Measurements from ENCODE around the gene BCKDHA. TPM values are rescaled to one million over a fixed set of nuclear protein-coding genes. Genes with fewer than 3 reads are reported as not detected.

BCKDHA gene
- polyA plus RNA-seq, 1 donor from 2014 or later: 51.9 TPM

- Histone ChIP-seq H3K4me3 (ENCODE audit: low read length) (no peak overlapping the region), H3K9me2 (ENCODE audit: insufficient read depth, low read length) (no peaks in the 10 kb centered on the region), H3K79me2 (replicated peaks; ENCODE audit: insufficient read depth, low read length) (no peaks in the 10 kb centered on the region), H3K4me2 (ENCODE audit: low read length) (no peak overlapping the region), H3K36me3 (ENCODE audit: insufficient read depth, low read length) (no peaks in the 10 kb centered on the region), H3K9me3 (ENCODE audit: low read length) (no peaks in the 10 kb centered on the region), H4K20me1 (ENCODE audit: insufficient read depth) (no peaks in the 10 kb centered on the region), H3K9ac (ENCODE audit: low read length) (no peak overlapping the region), H3F3A (ENCODE audit: insufficient read depth, low read length, poor library complexity, severe bottlenecking) (no peaks in the 10 kb centered on the region), H3K27ac (ENCODE audit: low read length) (no peak overlapping the region), H3K27me3 (ENCODE audit: insufficient read depth, low read depth, low read length) (peaks cover 3% of the 10 kb centered on the region), H2AFZ (ENCODE audit: low read depth, low read length) (no peak overlapping the region)
- TF ChIP-seq MXI1 (conservative IDR thresholded peaks at IDR 0.05; ENCODE audit: poor library complexity, severe bottlenecking): no peak
- TF ChIP-seq, protein P1, sequence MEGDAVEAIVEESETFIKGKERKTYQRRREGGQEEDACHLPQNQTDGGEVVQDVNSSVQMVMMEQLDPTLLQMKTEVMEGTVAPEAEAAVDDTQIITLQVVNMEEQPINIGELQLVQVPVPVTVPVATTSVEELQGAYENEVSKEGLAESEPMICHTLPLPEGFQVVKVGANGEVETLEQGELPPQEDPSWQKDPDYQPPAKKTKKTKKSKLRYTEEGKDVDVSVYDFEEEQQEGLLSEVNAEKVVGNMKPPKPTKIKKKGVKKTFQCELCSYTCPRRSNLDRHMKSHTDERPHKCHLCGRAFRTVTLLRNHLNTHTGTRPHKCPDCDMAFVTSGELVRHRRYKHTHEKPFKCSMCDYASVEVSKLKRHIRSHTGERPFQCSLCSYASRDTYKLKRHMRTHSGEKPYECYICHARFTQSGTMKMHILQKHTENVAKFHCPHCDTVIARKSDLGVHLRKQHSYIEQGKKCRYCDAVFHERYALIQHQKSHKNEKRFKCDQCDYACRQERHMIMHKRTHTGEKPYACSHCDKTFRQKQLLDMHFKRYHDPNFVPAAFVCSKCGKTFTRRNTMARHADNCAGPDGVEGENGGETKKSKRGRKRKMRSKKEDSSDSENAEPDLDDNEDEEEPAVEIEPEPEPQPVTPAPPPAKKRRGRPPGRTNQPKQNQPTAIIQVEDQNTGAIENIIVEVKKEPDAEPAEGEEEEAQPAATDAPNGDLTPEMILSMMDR (IDR thresholded peaks at IDR 0.05; ENCODE audit: poor library complexity, severe bottlenecking): peak; percentile 87
- peak; percentile 73 for TF ChIP-seq RAD21 (conservative IDR thresholded peaks at IDR 0.05)
- peak; percentile 90 for TF ChIP-seq SMC3 (conservative IDR thresholded peaks at IDR 0.05; ENCODE audit: poor library complexity)
- TF ChIP-seq TAF1 (IDR thresholded peaks at IDR 0.05; ENCODE audit: low read depth): no peak
Measured at GRCh38 chr19:41449079-41449864, 51.7 kb downstream of the BCKDHA start.

DNA sequence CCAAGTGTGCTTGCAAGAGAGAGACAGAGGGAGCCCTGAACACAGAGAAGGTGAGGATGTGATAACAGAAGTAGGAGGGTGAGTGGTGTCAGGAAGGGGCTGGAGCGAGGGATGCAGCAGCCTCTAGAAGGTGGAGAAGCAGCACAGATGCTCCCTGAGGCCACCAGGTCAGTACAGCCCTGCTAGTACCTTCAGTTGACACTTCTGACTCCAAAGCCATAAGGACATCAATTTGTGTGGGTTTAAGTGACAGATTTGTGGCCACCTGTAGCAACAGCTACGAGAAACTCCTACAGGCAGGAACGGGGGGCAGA is 52.2 kb downstream of the BCKDHA start:
- no peak overlapping the region for H2AFZ ChIP-seq (ENCODE audit: low read depth, low read length)
- peaks cover 3% of the 10 kb centered on the region for H3K27me3 ChIP-seq (ENCODE audit: insufficient read depth, low read depth, low read length)
- H3K36me3 ChIP-seq (ENCODE audit: insufficient read depth, low read length): no peaks in the 10 kb centered on the region
- no peaks in the 10 kb centered on the region for H3K79me2 ChIP-seq (replicated peaks; ENCODE audit: insufficient read depth, low read length)
- H4K20me1 ChIP-seq (ENCODE audit: insufficient read depth): no peaks in the 10 kb centered on the region
- H3K9me3 ChIP-seq (ENCODE audit: low read length): no peaks in the 10 kb centered on the region
- no peak overlapping the region for H3K9ac ChIP-seq (ENCODE audit: low read length)
- H3K4me2 ChIP-seq (ENCODE audit: low read length): no peak overlapping the region
- H3K27ac ChIP-seq (ENCODE audit: low read length): no peak overlapping the region
- TF ChIP-seq MXI1 (conservative IDR thresholded peaks at IDR 0.05; ENCODE audit: poor library complexity, severe bottlenecking) (no peak), EZH2 (IDR thresholded peaks at IDR 0.05; ENCODE audit: borderline replicate concordance, insufficient read depth, low read length, poor library complexity, severe bottlenecking) (no peak), POLR2AphosphoS5 (IDR thresholded peaks at IDR 0.05) (no peak), SMC3 (conservative IDR thresholded peaks at IDR 0.05; ENCODE audit: poor library complexity) (no peak)
- no peaks in the 10 kb centered on the region for H3K9me2 ChIP-seq (ENCODE audit: insufficient read depth, low read length)
- no peaks in the 10 kb centered on the region for H3F3A ChIP-seq (ENCODE audit: insufficient read depth, low read length, poor library complexity, severe bottlenecking)
- no peak overlapping the region for H3K4me3 ChIP-seq (ENCODE audit: low read length)

GRCh38 chr19:41452584-41453275 is 55.1 kb downstream of the BCKDHA start:
- H2AFZ ChIP-seq (ENCODE audit: low read depth, low read length): no peak overlapping the region
- H3K9me2 ChIP-seq (ENCODE audit: insufficient read depth, low read length): no peaks in the 10 kb centered on the region
- no peak for TF ChIP-seq POLR2AphosphoS5 (IDR thresholded peaks at IDR 0.05)
- TF ChIP-seq, protein P1 (IDR thresholded peaks at IDR 0.05; ENCODE audit: poor library complexity, severe bottlenecking): no peak
- TF ChIP-seq SMC3 (conservative IDR thresholded peaks at IDR 0.05; ENCODE audit: poor library complexity): no peak
- no peak for TF ChIP-seq EZH2 (IDR thresholded peaks at IDR 0.05; ENCODE audit: borderline replicate concordance, insufficient read depth, low read length, poor library complexity, severe bottlenecking)
- no peak for TF ChIP-seq MXI1 (conservative IDR thresholded peaks at IDR 0.05; ENCODE audit: poor library complexity, severe bottlenecking)
- no peak for TF ChIP-seq EP300 (conservative IDR thresholded peaks at IDR 0.05; ENCODE audit: poor library complexity, severe bottlenecking)
- TF ChIP-seq REST (IDR thresholded peaks at IDR 0.05; ENCODE audit: borderline replicate concordance): no peak
- TF ChIP-seq RAD21 (conservative IDR thresholded peaks at IDR 0.05): no peak
- no peak for TF ChIP-seq TAF1 (IDR thresholded peaks at IDR 0.05; ENCODE audit: low read depth)
- H4K20me1 ChIP-seq (ENCODE audit: insufficient read depth): no peaks in the 10 kb centered on the region
- no peak overlapping the region for H3K27ac ChIP-seq (ENCODE audit: low read length)
- no peaks in the 10 kb centered on the region for H3K79me2 ChIP-seq (replicated peaks; ENCODE audit: insufficient read depth, low read length)
- H3K36me3 ChIP-seq (ENCODE audit: insufficient read depth, low read length): no peaks in the 10 kb centered on the region
- no peak overlapping the region for H3K9ac ChIP-seq (ENCODE audit: low read length)
- no peaks in the 10 kb centered on the region for H3F3A ChIP-seq (ENCODE audit: insufficient read depth, low read length, poor library complexity, severe bottlenecking)
- no peaks in the 10 kb centered on the region for H3K9me3 ChIP-seq (ENCODE audit: low read length)
- no peaks in the 10 kb centered on the region for H3K27me3 ChIP-seq (ENCODE audit: insufficient read depth, low read depth, low read length)
- H3K4me3 ChIP-seq (ENCODE audit: low read length): no peak overlapping the region
- no peak overlapping the region for H3K4me2 ChIP-seq (ENCODE audit: low read length)

Measured in neural cell (in vitro differentiated cells).